K562 (cell line): ENCODE measurements around the gene TBL2. TPM values are rescaled to one million over a fixed set of nuclear protein-coding genes. Genes with fewer than 3 reads are reported as not detected.

Experiments used
- ELK1 ChIP-seq: sonication (generic); formaldehyde crosslinking; IDR thresholded peaks from 2 replicates; pipeline ENCODE4 v1.8.1; 2022; ENCODE audit warnings: missing genetic modification reagents
- ESRRA ChIP-seq: fragments of 450-650 bp; IDR thresholded peaks from 2 replicates; pipeline ENCODE4 v1.6.1; 2014; ENCODE audit warnings: low read depth, mild to moderate bottlenecking, moderate library complexity, borderline replicate concordance
- KDM2B ChIP-seq: fragments of 250-450 bp; sonication (Bioruptor Pico); IDR thresholded peaks from 2 replicates; pipeline ENCODE4 v1.8.0; 2021; ENCODE audit warnings: mild to moderate bottlenecking, moderate library complexity
- LCOR ChIP-seq: sonication (generic); formaldehyde crosslinking; IDR thresholded peaks from 2 replicates; pipeline ENCODE4 v1.8.0; 2022; ENCODE audit warnings: mild to moderate bottlenecking, missing genetic modification reagents
- MEF2A ChIP-seq: IDR thresholded peaks from 2 replicates; pipeline ENCODE4 v1.6.1; 2011; ENCODE audit warnings: low read depth, mild to moderate bottlenecking, low read length, moderate library complexity; ENCODE audit not compliant: control insufficient read depth
- MYC ChIP-seq, 2 experiments: fragments of 250-450 bp in 1 of 2; sonication (Bioruptor Pico) in 1 of 2; IDR thresholded peaks; 2 replicates each; pipeline versions ENCODE4 v1.5.1 to v1.6.1; 2012 to 2021; ENCODE audit warnings: low read depth in 2 of 2, borderline replicate concordance in 1 of 2, improper control_type of control experiment in 1 of 2, low read length in 1 of 2, mild to moderate bottlenecking in 1 of 2, moderate library complexity in 1 of 2
- RAD21 ChIP-seq, 2 experiments: fragments of 250-450 bp in 1 of 2; fragments of 450-650 bp in 1 of 2; sonication (Bioruptor Pico) in 1 of 2; formaldehyde crosslinking in 1 of 2; IDR thresholded peaks in 1 of 2; conservative IDR thresholded peaks in 1 of 2; 2 replicates each; pipeline versions ENCODE4 v1.4.0 to v1.8.0; 2020 to 2022; ENCODE audit warnings: mild to moderate bottlenecking in 2 of 2, moderate library complexity in 1 of 2
- RCOR1 ChIP-seq, 2 experiments: IDR thresholded peaks; 2 replicates each; pipeline ENCODE4 v1.6.1; 2012; ENCODE audit warnings: low read depth in 2 of 2, low read length in 2 of 2, borderline replicate concordance in 1 of 2, improper control_type of control experiment in 1 of 2
- RNF2 ChIP-seq: sonication (generic); IDR thresholded peaks from 2 replicates; pipeline ENCODE4 v1.6.1; 2016
- SMARCE1 ChIP-seq: fragments of 450-650 bp; IDR thresholded peaks from 2 replicates; pipeline ENCODE4 v1.7.1; 2016; ENCODE audit warnings: mild to moderate bottlenecking
- SP1 ChIP-seq: sonication (generic); formaldehyde crosslinking; IDR thresholded peaks from 2 replicates; pipeline ENCODE4 v1.8.1; 2022; ENCODE audit warnings: mild to moderate bottlenecking, missing genetic modification reagents
- SREBF2 ChIP-seq: sonication (generic); formaldehyde crosslinking; IDR thresholded peaks from 2 replicates; pipeline ENCODE4 v1.4.0; 2020; ENCODE audit warnings: mild to moderate bottlenecking, missing genetic modification reagents
- TCF7L2 ChIP-seq: fragments of 150-350 bp; IDR thresholded peaks from 2 replicates; pipeline ENCODE4 v1.6.1; 2016; ENCODE audit warnings: low read depth, mild to moderate bottlenecking, low read length, moderate library complexity
- TOE1 ChIP-seq, 2 experiments: fragments of 450-650 bp in 1 of 2; sonication (generic) in 1 of 2; formaldehyde crosslinking in 1 of 2; IDR thresholded peaks; 2 replicates each; pipeline versions ENCODE4 v1.7.1 to v1.8.0; 2016 to 2022; ENCODE audit warnings: borderline replicate concordance in 2 of 2, mild to moderate bottlenecking in 2 of 2, antibody characterized with exemption in 1 of 2, inconsistent platforms in 1 of 2, low read depth in 1 of 2, missing genetic modification reagents in 1 of 2, moderate library complexity in 1 of 2
- ZBTB12 ChIP-seq: fragments of 250-450 bp; sonication (Bioruptor Pico); IDR thresholded peaks from 2 replicates; pipeline ENCODE4 v1.4.0; 2020
- ZNF444 ChIP-seq: fragments of 250-450 bp; sonication (Bioruptor Pico); IDR thresholded peaks from 2 replicates; pipeline ENCODE4 v1.4.0; 2020; ENCODE audit warnings: mild to moderate bottlenecking, moderate library complexity
- ZNF592 ChIP-seq: fragments of 450-650 bp; IDR thresholded peaks from 2 replicates; pipeline ENCODE4 v1.6.1; 2017; ENCODE audit warnings: antibody characterized with exemption, mild to moderate bottlenecking
- ZNF766 ChIP-seq: fragments of 200-800 bp; sonication (Bioruptor generic); conservative IDR thresholded peaks from 2 replicates; pipeline ENCODE4 v1.6.1; 2016; ENCODE audit warnings: missing genetic modification characterization, missing compliant biosample characterization
- polyA plus RNA-seq, 8 experiments: library from polyadenylated mRNA; depleted of rRNA in 4 of 8; stranded (reverse) in 5 of 8; unstranded in 3 of 8; fragments of >200 nt; fragmentation: Nextera tagmentation in 2 of 8; fragmentation: Illumina TruSeq in 1 of 8; extraction: Ambion mirVana in 2 of 8; extraction: Trizol in 1 of 8; gene quantifications; 2 replicates each; pipeline versions ENCODE4 v1.2.1 to v1.2.3, GENCODE V29; 2011 to 2014; ENCODE audit warnings: inconsistent platforms in 1 of 8, missing spikeins in 1 of 8
- total RNA-seq, 7 experiments: library from RNA; depleted of rRNA in 6 of 7; stranded (reverse); fragments of >200 nt in 6 of 7; fragmentation: Illumina TruSeq in 2 of 7; extraction: Trizol in 2 of 7; gene quantifications; 2 replicates each; pipeline versions ENCODE4 v1.2.1 to v1.2.3, GENCODE V29; 2011 to 2021; ENCODE audit warnings: low replicate concordance in 1 of 7
- TF ChIP-seq, protein P1 (sequence below), 2 experiments: fragments of 450-650 bp; conservative IDR thresholded peaks; 2 replicates each; pipeline ENCODE4 v1.6.1; 2017; ENCODE audit warnings: mild to moderate bottlenecking in 2 of 2, moderate library complexity in 2 of 2

The TBL2 gene
- total and polyA plus RNA-seq, 9 of the 15 experiments (the other 6 are each of a cell fraction or from before 2014, with no cell fraction given), result 2.5 to 123 (median 49.2) TPM

- TF ChIP-seq ZNF592 (peak; percentile 80), KDM2B (CRISPR knock-in tag) (no peak), ZNF766 (peak; percentile 69), RAD21 (CRISPR knock-in tag; conservative IDR thresholded peaks at IDR 0.05 in 1 of 2, IDR thresholded peaks at IDR 0.05 in 1 of 2) (0 out of 4 replicates have a peak, but pooled peaks of 1 of the 2 experiments have one; percentile 7), MEF2A (peak; percentile 37; the same call in 1 of the 2 replicates), ZNF444 (CRISPR knock-in tag) (no peak), TOE1 (IDR thresholded peaks at IDR 0.05; ENCODE audit: borderline replicate concordance) (peak; percentile 46; the same call in 1 of the 2 replicates), TOE1 (CRISPR knock-in tag; IDR thresholded peaks at IDR 0.05; ENCODE audit: borderline replicate concordance, low read depth) (no peak), LCOR (CRISPR knock-in tag) (peak; percentile 66; the same call in 1 of the 2 replicates), ELK1 (no peak), RNF2 (peak; percentile 77; the same call in 1 of the 2 replicates), ESRRA (peak; percentile 78), SP1 (peak; percentile 69), SREBF2 (0 out of 2 replicates have a peak, but pooled peaks have one; percentile 28), RCOR1 (IDR thresholded peaks at IDR 0.05; ENCODE audit: borderline replicate concordance in 1 of 2, low read depth in 2 of 2, low read length in 2 of 2) (peak in 1 of 2 experiments; percentile 92; a peak in 3 of 4 replicates), SMARCE1 (peak; percentile 30; the same call in 1 of the 2 replicates), ZBTB12 (CRISPR knock-in tag) (no peak), TCF7L2 (no peak), MYC (IDR thresholded peaks at IDR 0.05; ENCODE audit: low read depth, low read length) (peak; percentile 45; the same call in 1 of the 2 replicates), MYC (CRISPR knock-in tag; IDR thresholded peaks at IDR 0.05; ENCODE audit: borderline replicate concordance, low read depth) (no peak)
- TF ChIP-seq, protein P1, sequence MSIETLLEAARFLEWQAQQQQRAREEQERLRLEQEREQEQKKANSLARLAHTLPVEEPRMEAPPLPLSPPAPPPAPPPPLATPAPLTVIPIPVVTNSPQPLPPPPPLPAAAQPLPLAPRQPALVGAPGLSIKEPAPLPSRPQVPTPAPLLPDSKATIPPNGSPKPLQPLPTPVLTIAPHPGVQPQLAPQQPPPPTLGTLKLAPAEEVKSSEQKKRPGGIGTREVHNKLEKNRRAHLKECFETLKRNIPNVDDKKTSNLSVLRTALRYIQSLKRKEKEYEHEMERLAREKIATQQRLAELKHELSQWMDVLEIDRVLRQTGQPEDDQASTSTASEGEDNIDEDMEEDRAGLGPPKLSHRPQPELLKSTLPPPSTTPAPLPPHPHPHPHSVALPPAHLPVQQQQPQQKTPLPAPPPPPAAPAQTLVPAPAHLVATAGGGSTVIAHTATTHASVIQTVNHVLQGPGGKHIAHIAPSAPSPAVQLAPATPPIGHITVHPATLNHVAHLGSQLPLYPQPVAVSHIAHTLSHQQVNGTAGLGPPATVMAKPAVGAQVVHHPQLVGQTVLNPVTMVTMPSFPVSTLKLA (conservative IDR thresholded peaks at IDR 0.05), result peak; percentile 8 to 66; a peak in 2 of 4 replicates
These were observed 5.6 kb downstream of the TBL2 start (continued) for GRCh38 chr7:73572767-73573186.
